Stimulated activated CD4-positive, alpha-beta T cell treated with anti-CD3 and anti-CD28 coated beads, Interleukin-15, amount 100 ng/mL, for 48 hours (primary cell): ENCODE measurements around the gene CREB3L1.
A peak's percentile ranks its signal among the peaks of the same experiment; 100 is the strongest.
"Not testable (repeated sequence)": the region's sequence is repeated elsewhere in the genome, so short reads cannot be mapped to it uniquely, and the experiment has no call there.

ENCODE experiments used
- DNase-seq, 2 donors: peaks; one replicate each; pipeline ENCODE4 v3.0.0-alpha.2; 2020; ENCODE audit warnings: low read depth in 2 of 2

CREB3L1 gene

GRCh38 chr11:46295312-46296058, 18.0 kb downstream of the CREB3L1 start:
- DNase-seq, result peak; percentile 45 to 59

- DNase-seq, result no peak
Observed at GRCh38 chr11:46296059-46296527, 18.6 kb downstream of the CREB3L1 start.

- DNase-seq, result no peak
Observed at GRCh38 chr11:46296528-46297448, 19.3 kb downstream of the CREB3L1 start.

GRCh38 chr11:46298699-46299433, 21.4 kb downstream of the CREB3L1 start:
- no peak for DNase-seq

GRCh38 chr11:46299451-46299961, 22.0 kb downstream of the CREB3L1 start:
- DNase-seq, result no peak

- no peak for DNase-seq
Observed at GRCh38 chr11:46300270-46300669, 22.8 kb downstream of the CREB3L1 start.

- DNase-seq, result no peak
Observed at GRCh38 chr11:46302866-46303265, 25.4 kb downstream of the CREB3L1 start.

GRCh38 chr11:46304036-46304435, 26.6 kb downstream of the CREB3L1 start:
- not testable (repeated sequence) for DNase-seq

GRCh38 chr11:46304605-46305179, 27.2 kb downstream of the CREB3L1 start:
- no peak for DNase-seq

GRCh38 chr11:46305295-46305694, 27.8 kb downstream of the CREB3L1 start:
- DNase-seq, result no peak

- no peak for DNase-seq
Observed at GRCh38 chr11:46306296-46306853, 28.9 kb downstream of the CREB3L1 start.

- DNase-seq, result no peak
Observed at GRCh38 chr11:46307369-46307768, 29.9 kb downstream of the CREB3L1 start.

GRCh38 chr11:46307785-46308341, 30.4 kb downstream of the CREB3L1 start:
- DNase-seq, result no peak

GRCh38 chr11:46308631-46309419, 31.4 kb downstream of the CREB3L1 start:
- peak; percentile 43 to 61 for DNase-seq

- no peak for DNase-seq
Observed at GRCh38 chr11:46309814-46310259, 32.4 kb downstream of the CREB3L1 start.

GRCh38 chr11:46315033-46315738, 37.7 kb downstream of the CREB3L1 start:
- DNase-seq, result peak; percentile 54 to 66

- no peak for DNase-seq
Observed at GRCh38 chr11:46315783-46316563, 38.5 kb downstream of the CREB3L1 start.

- no peak for DNase-seq
Observed at GRCh38 chr11:46319074-46319453, 41.6 kb downstream of the CREB3L1 start.
